Measurements from ENCODE around the gene ITGA2B.

The ITGA2B gene

GRCh38 chr17:44384281-44384822, 5.1 kb downstream of the ITGA2B start:
- TF ChIP-seq CTCF (IDR thresholded peaks at IDR 0.05; ENCODE audit: control insufficient read depth, insufficient read depth, low read depth, low read length, missing control alignments) = no peak
- H3K4me3 ChIP-seq (ENCODE audit: control insufficient read depth, low read depth, low read length) = no peak overlapping the region

GRCh38 chr17:44383861-44384260, 5.6 kb downstream of the ITGA2B start:
- no peak for TF ChIP-seq CTCF (IDR thresholded peaks at IDR 0.05; ENCODE audit: control insufficient read depth, insufficient read depth, low read depth, low read length, missing control alignments)
- H3K4me3 ChIP-seq (ENCODE audit: control insufficient read depth, low read depth, low read length) = no peak overlapping the region
- no peak for DNase-seq (ENCODE audit: low read depth)

More at GRCh38 chr17:44384281-44384822, 5.1 kb downstream of the ITGA2B start:
- DNase-seq (ENCODE audit: low read depth) = no peak

- no peak for DNase-seq (ENCODE audit: low read depth)
- no peak for TF ChIP-seq CTCF (IDR thresholded peaks at IDR 0.05; ENCODE audit: control insufficient read depth, insufficient read depth, low read depth, low read length, missing control alignments)
- no peak overlapping the region for H3K4me3 ChIP-seq (ENCODE audit: control insufficient read depth, low read depth, low read length)
These were observed 6.1 kb downstream of the ITGA2B start for GRCh38 chr17:44383363-44383762.

- H3K4me3 ChIP-seq (ENCODE audit: control insufficient read depth, low read depth, low read length) = no peak overlapping the region
- TF ChIP-seq CTCF (IDR thresholded peaks at IDR 0.05; ENCODE audit: control insufficient read depth, insufficient read depth, low read depth, low read length, missing control alignments) = no peak
- DNase-seq (ENCODE audit: low read depth) = no peak
These were observed 6.5 kb downstream of the ITGA2B start for GRCh38 chr17:44382917-44383316.

- H3K4me3 ChIP-seq (ENCODE audit: control insufficient read depth, low read depth, low read length) = no peak overlapping the region
- no peak for TF ChIP-seq CTCF (IDR thresholded peaks at IDR 0.05; ENCODE audit: control insufficient read depth, insufficient read depth, low read depth, low read length, missing control alignments)
- DNase-seq (ENCODE audit: low read depth) = no peak
These were observed 7.6 kb downstream of the ITGA2B start for GRCh38 chr17:44381810-44382305.

GRCh38 chr17:44380767-44381166, 8.7 kb downstream of the ITGA2B start:
- TF ChIP-seq CTCF (IDR thresholded peaks at IDR 0.05; ENCODE audit: control insufficient read depth, insufficient read depth, low read depth, low read length, missing control alignments) = no peak
- DNase-seq (ENCODE audit: low read depth) = no peak

More at GRCh38 chr17:44380767-44381166, 8.7 kb downstream of the ITGA2B start:
- no peak overlapping the region for H3K4me3 ChIP-seq (ENCODE audit: control insufficient read depth, low read depth, low read length)

Measured in AG09309 (cell line).